Adrenal gland (tissue), 12 donors: ENCODE results near the gene ROBO2. TPM values are rescaled to one million over a fixed set of nuclear protein-coding genes. Genes with fewer than 3 reads are reported as not detected.

Experiments used
- DNase-seq, 7 donors: peaks; one replicate each; pipeline ENCODE4 v3.0.0-alpha.2; 2019 to 2020
- H3K27ac ChIP-seq, 5 donors: fragments of 200-600 bp; sonication (generic) in 4 of 5; 1 replicate in 3 of 5; 2 replicates in 2 of 5; pipeline versions ENCODE4 v1.5.1 to v1.8.0; 2016 to 2020; ENCODE audit warnings: mild to moderate bottlenecking in 1 of 5
- H3K27me3 ChIP-seq: fragments of 200-600 bp; 2 replicates; pipeline ENCODE4 v1.8.0; 2021
- H3K36me3 ChIP-seq, 2 donors: fragments of 200-600 bp; replicated peaks in 1 of 2; 1 replicate in 1 of 2; 2 replicates in 1 of 2; pipeline versions ENCODE4 v1.5.1 to v1.8.0; 2018 to 2022
- H3K4me1 ChIP-seq, 2 donors: fragments of 200-600 bp; replicated peaks in 1 of 2; 1 replicate in 1 of 2; 2 replicates in 1 of 2; pipeline versions ENCODE4 v1.5.1 to v1.8.0; 2018 to 2021
- H3K4me3 ChIP-seq, 4 donors: fragments of 200-600 bp; sonication (generic) in 3 of 4; one replicate each; pipeline ENCODE4 v1.5.1; 2016 to 2018
- H3K9me3 ChIP-seq, 3 donors: fragments of 200-600 bp; sonication (generic) in 1 of 3; replicated peaks in 1 of 3; 1 replicate in 2 of 3; 2 replicates in 1 of 3; pipeline versions ENCODE4 v1.5.1 to v1.8.0; 2016 to 2021
- POLR2A ChIP-seq, 2 donors: fragments of 450-650 bp; IDR thresholded peaks; one replicate each; pipeline ENCODE4 v1.6.1; 2017; ENCODE audit warnings: antibody characterized with exemption in 2 of 2, mild to moderate bottlenecking in 2 of 2, moderate library complexity in 1 of 2
- WGBS, 4 donors: extraction: QIAGEN DNeasy Blood & Tissue Kit in 2 of 4; methylation state at CpG; one replicate each; pipeline versions ENCODE4 v1.1.5 to v1.1.7; 2013 to 2017; 5-methylcytosine and 5-hydroxymethylcytosine counted together
- intact Hi-C, 2 donors: fragments of 100-400 bp; cut with DNase I; formaldehyde crosslinking; loops; one replicate each; pipeline versions ENCODE4 v1.14.1 to v1.15.0; 2022 to 2023
- polyA plus RNA-seq, 3 donors: library from polyadenylated mRNA; stranded (reverse); fragments of 200-250 nt in 2 of 3; fragments of 350-450 nt in 1 of 3; fragmentation: Illumina TruSeq in 1 of 3; extraction: RNeasy Lipid Tissue Mini Kit (QIAGEN cat#74804) in 1 of 3; gene quantifications; one replicate each; pipeline ENCODE4 v1.2.3, GENCODE V29; 2013 to 2014
- total RNA-seq, 9 donors: library from RNA; depleted of rRNA in 4 of 9; stranded (reverse); fragments of >200 nt in 4 of 9; fragments of 120-200 nt in 1 of 9; fragmentation: NEBNext Ultra II Directional in 1 of 9; extraction: Animal tissue kit (Norgen Biotek cat#: 25700) in 1 of 9; gene quantifications; one replicate each; pipeline versions ENCODE4 v1.1.0 to v1.2.4, GENCODE V29; 2013 to 2023
- TF ChIP-seq, protein P1 (sequence below), 6 experiments: fragments of 450-650 bp in 4 of 6; fragments of 200-600 bp in 2 of 6; sonication (generic) in 1 of 6; IDR thresholded peaks; 1 replicate in 5 of 6; 2 replicates in 1 of 6; pipeline versions ENCODE4 v1.5.1 to v1.8.0; 2016 to 2021; ENCODE audit warnings: antibody characterized with exemption in 6 of 6, mild to moderate bottlenecking in 2 of 6, moderate library complexity in 1 of 6
- donor health status: healthy with polysubstance abuse.
- donor health status: Bipolar disorder and iron deficiency.
- donor health status: DM: yes; HTN: yes; CAD: no.
- donor health status: DM: no; HTN: no; CAD: no.
- donor health status: DM: no; HTN: no; CAD: no.
- donor health status: DM: yes; HTN: yes; CAD: no.

Gene ROBO2
- total and polyA plus RNA-seq, 12 donors = 0.30 to 9.9 (median 2.5) TPM; not detected in 1

GRCh38 chr3:77562089-77562488 is 522.2 kb downstream of the ROBO2 start:
- intact Hi-C loops = no loop called here

DNA sequence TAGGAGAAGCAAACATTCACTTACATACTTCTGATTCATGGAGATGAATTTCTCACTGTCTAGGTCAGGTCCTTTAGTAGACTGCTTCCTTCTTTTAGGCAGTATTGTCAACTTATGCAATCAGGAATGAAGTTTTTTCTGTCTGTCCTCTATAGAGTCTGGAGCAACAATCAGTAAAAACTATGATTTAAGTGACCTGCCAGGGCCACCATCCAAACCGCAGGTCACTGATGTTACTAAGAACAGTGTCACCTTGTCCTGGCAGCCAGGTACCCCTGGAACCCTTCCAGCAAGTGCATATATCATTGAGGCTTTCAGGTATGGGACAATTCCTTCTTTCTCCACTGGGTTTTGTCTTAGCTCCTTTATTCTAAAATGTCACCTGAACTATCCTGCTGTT is 523.1 kb downstream of the ROBO2 start:
- WGBS, 4 donors = 79 to 86% (median 83%) methylated on average over 1 of the region's 1 CpG
- H3K27ac ChIP-seq = no peak overlapping the region
- H3K4me1 ChIP-seq = no peaks in the 10 kb centered on the region
- TF ChIP-seq POLR2A (IDR thresholded peaks at IDR 0.05) = no peak
- TF ChIP-seq, protein P1, sequence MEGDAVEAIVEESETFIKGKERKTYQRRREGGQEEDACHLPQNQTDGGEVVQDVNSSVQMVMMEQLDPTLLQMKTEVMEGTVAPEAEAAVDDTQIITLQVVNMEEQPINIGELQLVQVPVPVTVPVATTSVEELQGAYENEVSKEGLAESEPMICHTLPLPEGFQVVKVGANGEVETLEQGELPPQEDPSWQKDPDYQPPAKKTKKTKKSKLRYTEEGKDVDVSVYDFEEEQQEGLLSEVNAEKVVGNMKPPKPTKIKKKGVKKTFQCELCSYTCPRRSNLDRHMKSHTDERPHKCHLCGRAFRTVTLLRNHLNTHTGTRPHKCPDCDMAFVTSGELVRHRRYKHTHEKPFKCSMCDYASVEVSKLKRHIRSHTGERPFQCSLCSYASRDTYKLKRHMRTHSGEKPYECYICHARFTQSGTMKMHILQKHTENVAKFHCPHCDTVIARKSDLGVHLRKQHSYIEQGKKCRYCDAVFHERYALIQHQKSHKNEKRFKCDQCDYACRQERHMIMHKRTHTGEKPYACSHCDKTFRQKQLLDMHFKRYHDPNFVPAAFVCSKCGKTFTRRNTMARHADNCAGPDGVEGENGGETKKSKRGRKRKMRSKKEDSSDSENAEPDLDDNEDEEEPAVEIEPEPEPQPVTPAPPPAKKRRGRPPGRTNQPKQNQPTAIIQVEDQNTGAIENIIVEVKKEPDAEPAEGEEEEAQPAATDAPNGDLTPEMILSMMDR (IDR thresholded peaks at IDR 0.05) = no peak
- H3K27me3 ChIP-seq = no peaks in the 10 kb centered on the region
- no peak overlapping the region for H3K4me3 ChIP-seq
- intact Hi-C loops = no loop called here
- H3K9me3 ChIP-seq = no peaks in the 10 kb centered on the region
- no peak for DNase-seq
- no peaks in the 10 kb centered on the region for H3K36me3 ChIP-seq

More at GRCh38 chr3:77562089-77562488, 522.2 kb downstream of the ROBO2 start:
- H3K27ac ChIP-seq = no peak overlapping the region
- H3K27me3 ChIP-seq = no peaks in the 10 kb centered on the region
- no peaks in the 10 kb centered on the region for H3K36me3 ChIP-seq
- no peaks in the 10 kb centered on the region for H3K4me1 ChIP-seq
- TF ChIP-seq POLR2A (IDR thresholded peaks at IDR 0.05) = no peak
- TF ChIP-seq, protein P1 (IDR thresholded peaks at IDR 0.05) = no peak
- WGBS, 4 donors = 73 to 78% (median 76%) methylated on average over 2 of the region's 2 CpGs
- DNase-seq = no peak
- no peaks in the 10 kb centered on the region for H3K9me3 ChIP-seq
- no peak overlapping the region for H3K4me3 ChIP-seq

DNA sequence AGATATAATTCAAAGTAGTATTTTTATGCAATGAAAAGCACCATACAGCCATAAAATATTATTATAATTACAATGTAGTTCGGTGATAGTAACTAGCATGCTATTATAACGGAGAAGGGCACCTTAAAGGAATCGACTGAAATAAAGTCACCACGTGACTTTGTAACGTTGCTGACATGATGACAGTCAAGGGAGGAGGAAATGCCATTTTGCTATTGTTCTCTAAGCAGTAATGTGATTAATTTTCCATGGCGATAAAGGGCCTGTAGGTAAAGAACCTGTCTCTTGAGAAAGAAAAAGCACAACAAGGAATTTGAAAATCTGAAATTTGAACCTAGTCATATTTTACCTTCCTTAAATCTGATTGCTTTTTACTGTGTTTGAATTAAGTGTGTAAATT is 526.2 kb downstream of the ROBO2 start:
- no peaks in the 10 kb centered on the region for H3K4me1 ChIP-seq
- no peak overlapping the region for H3K4me3 ChIP-seq
- H3K36me3 ChIP-seq = no peaks in the 10 kb centered on the region
- intact Hi-C loops = no loop called here
- DNase-seq = no peak
- H3K9me3 ChIP-seq = no peaks in the 10 kb centered on the region
- TF ChIP-seq POLR2A (IDR thresholded peaks at IDR 0.05) = no peak
- TF ChIP-seq, protein P1 (IDR thresholded peaks at IDR 0.05) = no peak
- WGBS, 4 donors = 81 to 86% (median 85%) methylated on average over 6 of the region's 6 CpGs
- no peaks in the 10 kb centered on the region for H3K27me3 ChIP-seq
- no peak overlapping the region for H3K27ac ChIP-seq

- Histone ChIP-seq H3K27ac (no peak overlapping the region), H3K9me3 (no peaks in the 10 kb centered on the region), H3K4me1 (no peaks in the 10 kb centered on the region), H3K27me3 (no peaks in the 10 kb centered on the region), H3K4me3 (no peak overlapping the region), H3K36me3 (no peaks in the 10 kb centered on the region)
- 82 to 85% (median 83%) methylated on average over 5 of the region's 5 CpGs for WGBS, 4 donors
- DNase-seq = no peak
- TF ChIP-seq POLR2A (IDR thresholded peaks at IDR 0.05) = no peak
- TF ChIP-seq, protein P1 (IDR thresholded peaks at IDR 0.05) = no peak
- intact Hi-C loops = no loop called here
Measured at GRCh38 chr3:77571971-77572715, 532.2 kb downstream of the ROBO2 start.
